IPS-NIHi11 (cell line): Measurements from ENCODE around the gene DNAH17.

Source experiments
- DNase-seq: peaks from one replicate; pipeline ENCODE4 v3.0.0; 2012; ENCODE audit warnings: mixed read lengths, low spot score

The DNAH17 gene

GRCh38 chr17:78428836-78429617, 148.2 kb downstream of the DNAH17 start:
- no peak for DNase-seq

GRCh38 chr17:78428025-78428575, 149.1 kb downstream of the DNAH17 start:
- no peak for DNase-seq

GRCh38 chr17:78427140-78427539, 150.1 kb downstream of the DNAH17 start:
- DNase-seq, result no peak

GRCh38 chr17:78426293-78426879, 150.8 kb downstream of the DNAH17 start:
- no peak for DNase-seq

GRCh38 chr17:78425429-78425828, 151.8 kb downstream of the DNAH17 start:
- no peak for DNase-seq

- no peak for DNase-seq
Observed at GRCh38 chr17:78423961-78424675, 153.1 kb downstream of the DNAH17 start.

DNA sequence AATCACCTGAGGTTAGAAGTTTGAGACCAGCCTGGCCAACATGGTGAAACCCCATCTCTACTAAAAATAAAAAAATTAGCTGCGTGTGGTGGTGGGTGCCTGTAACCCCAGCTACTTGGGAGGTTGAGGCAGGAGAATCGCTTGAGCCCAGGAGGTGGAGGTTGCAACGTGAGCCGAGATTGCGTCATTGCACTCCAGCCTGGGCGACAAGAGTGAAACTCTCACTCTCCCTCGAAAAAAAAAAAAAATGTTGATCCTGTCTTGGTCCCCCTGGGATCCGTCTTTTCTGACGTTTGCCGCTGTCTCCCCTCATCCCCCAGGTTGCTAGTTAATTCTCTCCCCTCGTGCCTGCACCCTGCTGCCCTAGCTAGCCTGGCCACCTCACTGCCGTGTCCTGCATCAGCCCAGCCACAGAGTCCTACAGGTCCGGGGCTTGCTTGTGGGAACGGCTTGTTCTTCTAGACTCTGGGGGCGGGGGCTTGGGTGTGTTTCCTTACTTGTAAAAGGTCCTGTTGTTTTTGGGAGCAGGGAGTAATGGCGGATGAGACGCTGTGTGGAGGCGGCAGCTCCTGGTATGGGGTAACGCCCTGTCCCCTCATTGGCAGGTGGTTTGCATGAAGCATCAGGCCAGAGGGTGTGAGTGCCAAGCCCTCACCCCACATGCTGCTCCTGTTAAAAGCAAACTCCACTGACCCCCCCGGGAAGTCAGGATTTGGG, 154.2 kb downstream of the DNAH17 start:
- no peak for DNase-seq

GRCh38 chr17:78422267-78422605, 155.0 kb downstream of the DNAH17 start:
- DNase-seq, result no peak

GRCh38 chr17:78421534-78422266, 155.5 kb downstream of the DNAH17 start:
- DNase-seq, result peak; percentile 94

DNA sequence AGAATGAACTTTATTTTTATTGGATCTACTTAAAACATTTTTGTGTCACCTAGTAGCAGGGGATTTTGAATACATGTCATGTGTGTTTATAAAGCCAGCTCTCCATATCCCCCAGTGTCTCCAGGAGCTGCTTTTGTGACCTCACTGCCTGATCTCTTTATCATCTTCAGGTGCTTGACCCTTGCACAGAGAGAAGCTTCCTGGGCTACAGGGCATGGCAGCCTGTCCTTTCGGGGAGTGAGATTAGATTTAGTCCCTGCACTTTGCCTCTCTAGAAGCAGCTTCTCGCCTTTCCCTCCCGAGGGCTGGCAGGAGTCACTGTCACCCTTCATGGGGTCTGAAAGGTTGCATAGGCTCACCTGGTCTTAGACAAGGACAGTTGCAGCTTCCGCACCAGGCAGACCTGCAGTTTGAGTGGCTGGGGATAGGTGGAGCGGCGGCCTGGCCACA, 156.1 kb downstream of the DNAH17 start:
- DNase-seq, result no peak

GRCh38 chr17:78419970-78420815, 157.0 kb downstream of the DNAH17 start:
- no peak for DNase-seq

DNA sequence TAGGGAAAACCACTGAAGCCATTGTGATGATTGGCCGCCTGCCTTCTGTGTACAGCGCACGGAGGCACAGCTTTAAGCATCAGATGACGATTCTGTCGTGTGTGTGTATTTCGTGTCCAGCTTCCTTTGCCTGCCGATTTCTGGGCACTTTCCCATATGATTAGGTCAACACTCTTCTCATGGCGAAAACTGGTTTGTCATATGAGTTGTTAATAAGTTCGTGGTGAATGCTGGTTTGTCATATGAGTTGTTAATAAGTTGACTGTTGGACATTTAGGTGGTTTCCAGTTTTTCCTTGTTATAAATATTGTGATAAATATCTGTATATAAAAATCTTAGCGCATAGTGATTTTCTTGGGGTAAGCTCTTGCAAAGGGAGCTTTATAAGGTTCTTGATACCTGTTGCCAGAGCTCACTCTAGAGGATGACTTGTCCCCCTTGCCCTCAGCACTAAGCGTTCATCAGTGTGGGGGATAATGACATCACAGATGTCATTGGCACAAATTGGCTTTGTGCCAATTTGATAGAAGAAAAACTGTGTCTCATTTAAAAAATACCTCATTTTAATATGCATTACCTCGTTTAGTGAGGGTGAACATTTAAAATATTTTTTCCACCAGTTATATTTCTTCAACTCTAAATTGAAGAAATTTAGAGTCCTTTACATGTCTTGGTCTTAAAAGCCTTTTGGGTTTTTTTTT, 158.7 kb downstream of the DNAH17 start:
- no peak for DNase-seq

GRCh38 chr17:78417531-78417909, 159.7 kb downstream of the DNAH17 start:
- DNase-seq, result no peak

DNA sequence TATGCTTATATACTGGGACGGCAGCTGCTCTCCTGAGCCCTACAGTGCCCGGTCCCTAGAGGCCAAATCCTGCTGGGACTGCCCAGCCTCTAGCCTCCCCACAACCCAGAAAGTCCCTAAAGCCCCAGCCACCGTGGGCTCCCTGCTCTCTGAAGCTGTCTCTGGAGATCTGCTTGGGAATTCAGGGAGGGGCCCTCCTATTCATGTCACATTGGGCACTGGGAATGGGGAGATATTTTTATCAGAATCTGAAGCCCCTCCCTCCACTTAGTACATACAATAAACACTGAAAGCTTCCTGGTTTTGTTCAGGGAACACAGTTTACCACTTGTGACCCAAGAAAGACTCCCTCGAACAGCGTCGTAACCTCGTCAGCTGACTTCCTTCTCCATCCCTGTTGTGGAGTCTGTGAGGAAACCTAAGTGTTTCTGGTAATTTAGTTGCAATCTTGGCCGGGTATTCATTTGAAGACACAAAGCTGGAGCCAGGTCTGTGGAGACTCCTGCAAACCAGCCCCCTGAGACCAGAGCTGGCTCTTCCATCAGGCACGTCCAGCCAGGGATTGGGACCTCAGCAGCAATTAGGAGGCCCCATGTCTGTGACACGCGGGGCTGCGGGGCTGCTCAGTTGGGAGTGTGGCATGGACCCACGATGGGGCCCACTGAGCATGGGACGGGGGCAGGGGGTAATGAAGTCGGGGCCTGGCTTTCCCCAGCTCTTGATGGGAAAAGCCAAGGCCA, 160.2 kb downstream of the DNAH17 start:
- DNase-seq, result no peak

GRCh38 chr17:78415821-78416711, 161.1 kb downstream of the DNAH17 start:
- DNase-seq, result no peak

GRCh38 chr17:78414178-78415162, 162.7 kb downstream of the DNAH17 start:
- no peak for DNase-seq

- DNase-seq, result peak; percentile 58
Observed at GRCh38 chr17:78412403-78412802, 164.8 kb downstream of the DNAH17 start.
